Calu3 (cell line): ENCODE measurements around the gene SLC39A11. TPM values are rescaled to one million over a fixed set of nuclear protein-coding genes. Genes with fewer than 3 reads are reported as not detected.

Source experiments
- BruUV-seq: library from RNA; stranded (reverse); fragments of 400-500 nt; replicated peaks from 2 replicates; lab custom pipeline; 2021; lab: Mats Ljungman, UMichigan
- CTCF ChIA-PET: fragments of 300-600 bp; sonication (Branson Sonifier 250); formaldehyde crosslinking; loops from one replicate; lab custom pipeline; 2022; ENCODE audit warnings: antibody characterized with exemption; lab: Charles Lee
- DNase-seq: peaks from one replicate; pipeline ENCODE4 v3.0.0; 2022
- H3K27ac Mint-ChIP-seq: one replicate; pipeline ENCODE4 v1.8.0; 2022; ENCODE audit warnings: mixed read lengths; ENCODE audit not compliant: unreplicated experiment
- H3K27me3 Mint-ChIP-seq: one replicate; pipeline ENCODE4 v1.8.0; 2022; ENCODE audit warnings: mixed read lengths; ENCODE audit not compliant: unreplicated experiment
- H3K36me3 Mint-ChIP-seq: one replicate; pipeline ENCODE4 v1.8.0; 2022; ENCODE audit warnings: mild to moderate bottlenecking, moderate library complexity, mixed read lengths; ENCODE audit not compliant: insufficient read depth, unreplicated experiment
- H3K4me1 Mint-ChIP-seq: one replicate; pipeline ENCODE4 v1.8.0; 2022; ENCODE audit warnings: mild to moderate bottlenecking, low read depth, mixed read lengths; ENCODE audit not compliant: unreplicated experiment
- H3K4me3 Mint-ChIP-seq: one replicate; pipeline ENCODE4 v1.8.0; 2022; ENCODE audit warnings: mild to moderate bottlenecking, low read depth, moderate library complexity, mixed read lengths; ENCODE audit not compliant: unreplicated experiment
- H3K9me3 Mint-ChIP-seq: one replicate; pipeline ENCODE4 v1.8.0; 2022; ENCODE audit warnings: low read depth, mixed read lengths; ENCODE audit not compliant: unreplicated experiment
- CTCF ChIP-seq: fragments of 200-600 bp; IDR thresholded peaks from one replicate; pipeline ENCODE4 v1.8.0; 2022; ENCODE audit warnings: antibody characterized with exemption; ENCODE audit not compliant: unreplicated experiment
- intact Hi-C: fragments of 100-400 bp; cut with micrococcal nuclease; formaldehyde crosslinking; loops from one replicate; pipeline ENCODE4 v1.10.0; 2022; ENCODE audit not compliant: unreplicated experiment
- total RNA-seq: library from RNA; stranded (reverse); gene quantifications from 2 replicates; pipeline ENCODE4 v1.2.3, GENCODE V29; 2022

SLC39A11 gene
- total RNA-seq, 1 experiment from 2014 or later, result 60.3 TPM

GRCh38 chr17:72608436-72608835 is 484.1 kb downstream of the SLC39A11 start:
- Mint-ChIP-seq H3K27ac (peak overlapping the region; percentile 63), H3K4me1 (peaks cover 14% of the 10 kb centered on the region), H3K4me3 (no peak overlapping the region), H3K27me3 (no peaks in the 10 kb centered on the region), H3K36me3 (peaks cover 5% of the 10 kb centered on the region), H3K9me3 (no peaks in the 10 kb centered on the region)
- intact Hi-C loops, result no loop called here
- CTCF ChIA-PET, result no interaction called here
- no TSS peak for BruUV-seq
- DNase-seq, result no peak
- no peak for TF ChIP-seq CTCF

GRCh38 chr17:72606656-72607055 is 485.8 kb downstream of the SLC39A11 start:
- intact Hi-C loops, result no loop called here

GRCh38 chr17:72605543-72605942 is 486.9 kb downstream of the SLC39A11 start:
- Mint-ChIP-seq H3K9me3 (no peaks in the 10 kb centered on the region), H3K27ac (no peak overlapping the region), H3K4me3 (no peak overlapping the region), H3K36me3 (peaks cover 5% of the 10 kb centered on the region), H3K4me1 (peaks cover 16% of the 10 kb centered on the region), H3K27me3 (no peaks in the 10 kb centered on the region)
- DNase-seq, result no peak
- CTCF ChIA-PET, result no interaction called here
- intact Hi-C loops, result no loop called here
- TF ChIP-seq CTCF, result no peak
- no TSS peak for BruUV-seq

More at GRCh38 chr17:72606656-72607055, 485.8 kb downstream of the SLC39A11 start:
- H3K9me3 Mint-ChIP-seq, result no peaks in the 10 kb centered on the region
- H3K27ac Mint-ChIP-seq, result no peak overlapping the region
- H3K4me1 Mint-ChIP-seq, result peaks cover 5% of the 10 kb centered on the region
- CTCF ChIA-PET, result no interaction called here
- TF ChIP-seq CTCF, result no peak
- no peak overlapping the region for H3K4me3 Mint-ChIP-seq
- no peaks in the 10 kb centered on the region for H3K27me3 Mint-ChIP-seq
- no peak for DNase-seq
- peaks cover 5% of the 10 kb centered on the region for H3K36me3 Mint-ChIP-seq
- BruUV-seq, result no TSS peak

- no peak overlapping the region for H3K4me3 Mint-ChIP-seq
- H3K36me3 Mint-ChIP-seq, result peaks cover 13% of the 10 kb centered on the region
- H3K4me1 Mint-ChIP-seq, result peaks cover 26% of the 10 kb centered on the region
- no TSS peak for BruUV-seq
- no peak for DNase-seq
- no peak for TF ChIP-seq CTCF
- no peaks in the 10 kb centered on the region for H3K27me3 Mint-ChIP-seq
- no peaks in the 10 kb centered on the region for H3K9me3 Mint-ChIP-seq
- intact Hi-C loops, result no loop called here
- peak overlapping the region; percentile 50 for H3K27ac Mint-ChIP-seq
- CTCF ChIA-PET, result interaction anchor here (0.6 kb wide), 1 partner anchor 1546 kb away, joined by 6 read pairs; no protein-coding TSS in a partner anchor
Measured at GRCh38 chr17:72604518-72604917, 488.0 kb downstream of the SLC39A11 start.
